Activated T-cell treated with anti-CD3 and anti-CD28 coated beads, Interleukin-2, amount 50 U/mL, for 72 hours (primary cell): Measurements from ENCODE around the gene EPC1. TPM values are rescaled to one million over a fixed set of nuclear protein-coding genes. Genes with fewer than 3 reads are reported as not detected.

ENCODE experiments used
- ATAC-seq, 2 donors: fragments of 150-1000 bp; cut with Tn5 transposase; replicated peaks in 1 of 2; 2 replicates each; pipeline ENCODE4 v1.10.0; 2021; ENCODE audit warnings: moderate library complexity in 2 of 2, mild to moderate bottlenecking in 1 of 2
- DNase-seq, 2 donors: peaks; one replicate each; pipeline ENCODE4 v3.0.0; 2021 to 2022; ENCODE audit warnings: mixed read lengths in 1 of 2
- H3K27ac Mint-ChIP-seq: one replicate; pipeline ENCODE4 v1.8.0; 2022; ENCODE audit warnings: mild to moderate bottlenecking, moderate library complexity, mixed read lengths
- H3K27me3 Mint-ChIP-seq: one replicate; pipeline ENCODE4 v1.8.0; 2022; ENCODE audit warnings: low read depth, mixed read lengths
- H3K36me3 Mint-ChIP-seq, 2 donors: one replicate each; pipeline ENCODE4 v1.8.0; 2022; ENCODE audit warnings: mixed read lengths in 2 of 2, mild to moderate bottlenecking in 1 of 2; ENCODE audit not compliant: insufficient read depth in 2 of 2
- H3K4me1 Mint-ChIP-seq: one replicate; pipeline ENCODE4 v1.8.0; 2022; ENCODE audit warnings: low read depth, mixed read lengths
- H3K4me3 Mint-ChIP-seq, 2 donors: one replicate each; pipeline ENCODE4 v1.8.0; 2022; ENCODE audit warnings: mild to moderate bottlenecking in 2 of 2, mixed read lengths in 2 of 2, moderate library complexity in 2 of 2
- H3K9me3 Mint-ChIP-seq, 2 donors: one replicate each; pipeline ENCODE4 v1.8.0; 2022; ENCODE audit warnings: mixed read lengths in 2 of 2
- total RNA-seq, 2 donors: library from RNA; stranded (reverse); gene quantifications; one replicate each; pipeline ENCODE4 v1.2.3, GENCODE V29; 2022

The EPC1 gene
- total RNA-seq, 2 donors from 2014 or later = 36.0 to 38.3 TPM

DNA sequence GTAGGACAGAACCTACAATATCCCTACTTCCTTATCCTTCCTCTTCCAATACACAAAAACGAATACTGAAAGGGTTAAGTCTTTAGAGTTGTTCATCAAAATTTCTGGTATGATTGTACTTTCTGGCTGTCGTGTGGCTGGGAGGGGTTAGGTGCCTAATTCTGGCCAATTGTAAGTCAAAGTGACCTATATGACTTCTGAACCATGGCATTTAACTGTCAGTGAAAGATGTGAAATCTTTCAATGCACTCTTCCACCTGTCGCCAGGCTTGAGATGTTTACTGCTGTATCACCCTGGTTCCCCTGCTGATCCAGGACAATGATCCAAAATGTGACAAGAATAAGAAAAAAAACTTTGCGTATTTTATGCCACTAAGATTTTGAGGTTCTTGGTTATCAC is 20.8 kb downstream of the EPC1 start:
- DNase-seq = no peak
- Mint-ChIP-seq H3K27ac (peak overlapping the region; percentile 84), H3K9me3 (no peaks in the 10 kb centered on the region), H3K4me3 (peak overlapping the region; percentile 0 to 75), H3K4me1 (peaks cover 77% of the 10 kb centered on the region), H3K27me3 (no peaks in the 10 kb centered on the region), H3K36me3 (peaks cover 0 to 4% of the 10 kb centered on the region in 2 donors)
- ATAC-seq = peak in 1 of 2 donors; percentile 47

DNA sequence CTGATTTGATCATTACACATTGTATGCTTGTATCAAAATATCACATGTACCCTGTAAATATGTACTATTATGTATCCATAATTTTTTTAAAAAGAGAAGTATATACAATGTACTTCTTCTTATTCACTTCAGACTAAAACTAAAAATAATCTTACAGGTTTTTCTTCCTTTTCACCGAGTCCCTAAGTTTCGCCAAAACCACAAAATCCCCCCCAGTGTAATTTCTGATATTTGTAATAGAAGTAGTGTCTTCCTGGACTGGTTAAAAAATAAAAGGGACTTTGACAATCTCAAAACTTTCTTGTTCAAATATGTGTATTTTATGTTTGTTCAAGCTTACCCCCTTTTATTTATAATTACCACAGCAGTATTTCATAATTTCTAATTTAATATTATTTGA is 23.9 kb downstream of the EPC1 start:
- ATAC-seq (no peak), DNase-seq (no peak)
- H3K27ac Mint-ChIP-seq = no peak overlapping the region
- no peaks in the 10 kb centered on the region for H3K9me3 Mint-ChIP-seq
- H3K36me3 Mint-ChIP-seq = peaks cover 0 to 16% of the 10 kb centered on the region in 2 donors
- H3K27me3 Mint-ChIP-seq = no peaks in the 10 kb centered on the region
- no peak overlapping the region for H3K4me3 Mint-ChIP-seq
- H3K4me1 Mint-ChIP-seq = peaks cover 77% of the 10 kb centered on the region

DNA sequence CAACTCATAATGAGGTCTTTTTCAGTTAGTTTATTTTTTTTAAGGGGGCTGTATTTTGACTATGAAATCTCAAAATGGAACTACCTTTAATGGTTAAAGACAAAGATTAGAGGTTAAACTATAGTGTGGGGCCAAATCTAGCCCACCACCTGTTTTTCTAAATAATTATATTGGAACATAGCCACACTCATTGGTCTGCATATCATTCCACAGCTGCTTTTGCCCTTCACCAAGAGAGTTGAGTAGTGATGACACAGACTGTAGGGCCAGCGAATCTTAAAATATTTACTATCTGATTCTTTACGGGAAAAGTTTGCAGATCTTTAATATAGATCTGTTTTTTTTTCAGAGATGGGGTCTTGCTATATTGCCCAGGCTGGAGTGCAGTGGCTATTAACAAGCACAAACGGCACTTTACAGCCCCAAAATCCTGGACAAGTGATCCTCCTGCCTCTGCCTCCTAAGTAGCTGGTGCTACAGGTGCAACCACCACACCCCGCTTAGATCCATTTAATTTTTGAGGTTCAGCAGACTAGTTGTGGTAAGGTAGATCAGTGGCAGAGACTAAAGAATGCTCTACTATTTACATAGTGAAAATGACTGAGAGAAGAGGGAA is 25.8 kb downstream of the EPC1 start:
- peaks cover 0 to 16% of the 10 kb centered on the region in 2 donors for H3K36me3 Mint-ChIP-seq
- no peak overlapping the region for H3K4me3 Mint-ChIP-seq

DNA sequence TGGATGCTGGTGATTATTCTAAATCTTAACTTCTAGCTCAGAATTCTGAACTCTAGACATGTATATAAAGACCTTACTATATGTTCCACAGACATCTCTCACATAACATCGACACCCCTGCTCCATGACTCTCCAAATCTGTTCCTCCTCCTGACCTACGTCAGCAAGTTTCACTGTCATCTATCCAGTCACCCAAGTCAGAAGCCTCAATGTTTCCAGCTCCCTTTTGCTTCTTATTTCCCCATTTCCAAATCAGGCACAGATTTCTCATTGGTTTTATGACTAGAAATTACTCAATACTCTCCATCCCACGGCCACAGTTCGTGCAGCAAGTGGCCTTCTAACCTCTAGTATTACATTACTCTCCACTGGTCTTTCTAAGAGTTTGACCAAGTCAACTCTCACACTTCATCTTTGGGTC is 28.5 kb downstream of the EPC1 start:
- ATAC-seq (peak; percentile 74 to 79), DNase-seq (peak; percentile 34 to 35)
- Mint-ChIP-seq H3K4me3 (peak overlapping the region; percentile 65 to 78), H3K9me3 (no peaks in the 10 kb centered on the region), H3K4me1 (peaks cover 84% of the 10 kb centered on the region), H3K36me3 (peaks cover 0 to 19% of the 10 kb centered on the region in 2 donors), H3K27me3 (no peaks in the 10 kb centered on the region), H3K27ac (peak overlapping the region; percentile 64)

More for the DNA sequence above, 25.8 kb downstream of the EPC1 start:
- ATAC-seq (no peak), DNase-seq (no peak)
- no peaks in the 10 kb centered on the region for H3K27me3 Mint-ChIP-seq
- peaks cover 78% of the 10 kb centered on the region for H3K4me1 Mint-ChIP-seq
- H3K27ac Mint-ChIP-seq = peak overlapping the region; percentile 79
- no peaks in the 10 kb centered on the region for H3K9me3 Mint-ChIP-seq

DNA sequence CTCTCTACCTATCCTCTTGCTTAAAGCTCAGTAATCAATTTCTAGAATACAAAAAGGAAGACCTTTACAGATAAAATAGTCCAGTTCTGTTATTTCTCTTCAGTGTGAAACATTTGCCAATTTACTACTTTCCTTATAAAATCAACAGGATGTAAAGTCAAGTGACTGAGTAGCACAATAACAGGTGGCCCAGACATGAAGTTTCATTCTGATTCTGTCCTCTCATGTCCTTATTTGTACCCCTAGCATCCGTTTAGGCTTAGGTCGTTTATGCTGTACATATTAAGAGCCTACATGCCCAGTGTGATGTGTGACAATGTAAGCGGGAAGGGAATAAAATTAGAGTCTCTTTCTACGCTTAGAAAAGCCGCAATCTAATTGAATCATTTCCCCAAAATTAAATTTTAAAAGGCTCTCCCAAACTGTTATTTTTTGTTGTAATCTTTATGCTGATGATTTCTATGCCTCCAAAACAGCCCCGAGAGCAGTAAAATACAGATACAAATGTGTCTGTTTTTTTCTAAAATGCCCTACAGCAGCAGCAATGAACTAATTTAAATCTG is 29.1 kb downstream of the EPC1 start:
- DNase-seq (no peak), ATAC-seq (peak; percentile 91 to 94)
- peaks cover 0 to 19% of the 10 kb centered on the region in 2 donors for H3K36me3 Mint-ChIP-seq
- H3K27me3 Mint-ChIP-seq = no peaks in the 10 kb centered on the region
- H3K9me3 Mint-ChIP-seq = no peaks in the 10 kb centered on the region
- peaks cover 81% of the 10 kb centered on the region for H3K4me1 Mint-ChIP-seq
- H3K27ac Mint-ChIP-seq = peak overlapping the region; percentile 64
- H3K4me3 Mint-ChIP-seq = peak overlapping the region; percentile 65 to 78

DNA sequence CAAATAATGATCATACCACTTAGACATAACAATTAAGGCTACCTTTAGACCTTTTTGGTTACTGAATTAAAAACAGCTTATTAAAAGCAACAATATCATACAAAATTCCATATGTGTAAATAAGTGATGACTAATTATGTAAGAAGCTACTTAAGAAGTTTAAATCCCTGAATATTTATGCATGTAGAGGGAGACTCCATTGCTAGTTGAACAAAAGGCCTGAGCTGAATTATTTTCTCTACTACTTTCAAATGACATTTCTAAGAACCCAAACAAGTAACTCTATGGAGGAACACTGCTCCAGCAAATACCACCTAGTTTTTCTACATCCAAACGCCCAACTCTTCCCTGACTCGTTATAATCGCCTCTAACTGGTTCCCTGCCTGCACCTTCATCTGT is 31.5 kb downstream of the EPC1 start:
- no peak for DNase-seq
- peaks cover 67% of the 10 kb centered on the region for H3K4me1 Mint-ChIP-seq
- peak overlapping the region in 1 of 2 donors; percentile 74 for H3K4me3 Mint-ChIP-seq
- peak overlapping the region; percentile 88 for H3K27ac Mint-ChIP-seq
- H3K9me3 Mint-ChIP-seq = no peaks in the 10 kb centered on the region
- peaks cover 0 to 9% of the 10 kb centered on the region in 2 donors for H3K36me3 Mint-ChIP-seq
- no peaks in the 10 kb centered on the region for H3K27me3 Mint-ChIP-seq
- no peak for ATAC-seq

DNA sequence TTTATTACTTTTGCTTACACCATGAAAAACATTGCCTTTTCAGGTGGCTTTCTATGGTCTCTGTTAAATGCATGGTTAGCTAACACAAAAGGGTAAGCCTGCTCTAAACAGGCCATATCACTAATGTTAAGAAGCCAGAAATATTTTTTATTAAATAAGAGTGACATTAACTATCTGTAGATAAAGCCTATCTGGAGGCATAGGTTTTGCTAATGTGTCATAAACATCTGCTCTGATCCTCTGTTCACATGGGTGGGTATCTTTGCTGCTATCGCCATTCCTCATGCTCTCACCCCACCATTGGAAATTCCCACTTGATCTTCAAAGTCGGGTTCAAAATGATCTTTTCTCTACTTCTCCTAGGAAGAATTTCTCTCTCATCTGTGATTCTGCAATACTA is 32.4 kb downstream of the EPC1 start:
- DNase-seq (no peak), ATAC-seq (no peak)
- Mint-ChIP-seq H3K4me3 (peak overlapping the region in 1 of 2 donors; percentile 33), H3K27me3 (no peaks in the 10 kb centered on the region), H3K36me3 (peaks cover 0 to 2% of the 10 kb centered on the region in 2 donors), H3K4me1 (peaks cover 59% of the 10 kb centered on the region), H3K9me3 (no peaks in the 10 kb centered on the region), H3K27ac (peak overlapping the region; percentile 57)

DNA sequence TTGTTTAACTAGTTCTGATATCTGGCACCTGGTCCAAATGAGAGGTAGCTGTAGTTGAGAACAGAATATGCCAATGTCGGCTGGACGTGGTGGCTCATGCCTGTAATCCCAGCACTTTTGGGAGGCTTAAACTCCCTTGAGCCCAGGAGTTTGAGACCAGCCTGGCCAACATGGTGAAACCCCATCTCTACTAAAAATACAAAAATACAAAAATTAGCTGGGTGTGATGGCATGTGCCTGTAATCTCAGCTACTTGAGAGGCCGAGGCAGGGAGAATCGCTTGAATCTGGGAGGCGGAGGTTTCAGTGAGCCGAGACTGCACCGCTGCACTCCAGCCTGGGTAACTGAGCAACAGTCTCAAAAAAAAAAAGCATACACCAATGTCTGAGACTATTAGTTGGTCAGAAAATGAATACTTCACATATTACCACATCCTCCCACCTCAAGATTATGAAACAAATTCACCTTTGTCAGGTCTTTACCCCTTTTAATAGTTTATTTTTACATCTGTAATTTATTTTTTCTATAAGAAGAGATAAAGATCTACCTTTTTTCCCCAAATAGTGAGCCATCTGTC is 38.8 kb downstream of the EPC1 start:
- ATAC-seq (peak in 1 of 2 donors; percentile 70), DNase-seq (no peak)
- H3K4me3 Mint-ChIP-seq = peak overlapping the region in 1 of 2 donors; percentile 80
- peaks cover 6 to 10% of the 10 kb centered on the region in 2 donors for H3K36me3 Mint-ChIP-seq
- no peaks in the 10 kb centered on the region for H3K27me3 Mint-ChIP-seq
- H3K9me3 Mint-ChIP-seq = no peaks in the 10 kb centered on the region
- H3K27ac Mint-ChIP-seq = peak overlapping the region; percentile 97
- peaks cover 44% of the 10 kb centered on the region for H3K4me1 Mint-ChIP-seq

DNA sequence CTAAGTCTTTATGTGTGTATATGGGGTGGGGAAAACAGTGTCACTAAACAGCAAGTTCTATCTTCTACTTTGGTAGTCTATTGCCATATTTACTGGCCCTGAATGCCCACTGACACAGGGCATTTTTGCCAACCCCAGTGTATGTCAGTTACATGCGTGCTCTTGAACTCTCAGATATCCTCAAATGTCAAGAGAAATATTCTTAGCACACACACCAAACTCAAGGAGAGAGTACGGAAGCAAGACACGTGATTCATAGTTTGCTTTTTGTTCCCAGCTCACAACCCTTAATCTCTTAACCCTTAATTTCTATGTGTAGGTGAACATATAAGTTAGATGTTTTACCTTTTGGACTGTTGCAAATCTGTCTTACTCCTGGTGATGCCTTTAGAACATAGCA is 39.3 kb downstream of the EPC1 start:
- Mint-ChIP-seq H3K36me3 (peaks cover 6 to 12% of the 10 kb centered on the region in 2 donors), H3K27ac (peak overlapping the region; percentile 97), H3K9me3 (no peaks in the 10 kb centered on the region), H3K4me1 (peaks cover 43% of the 10 kb centered on the region), H3K4me3 (peak overlapping the region in 1 of 2 donors; percentile 80), H3K27me3 (no peaks in the 10 kb centered on the region)
- ATAC-seq (no peak), DNase-seq (no peak)

DNA sequence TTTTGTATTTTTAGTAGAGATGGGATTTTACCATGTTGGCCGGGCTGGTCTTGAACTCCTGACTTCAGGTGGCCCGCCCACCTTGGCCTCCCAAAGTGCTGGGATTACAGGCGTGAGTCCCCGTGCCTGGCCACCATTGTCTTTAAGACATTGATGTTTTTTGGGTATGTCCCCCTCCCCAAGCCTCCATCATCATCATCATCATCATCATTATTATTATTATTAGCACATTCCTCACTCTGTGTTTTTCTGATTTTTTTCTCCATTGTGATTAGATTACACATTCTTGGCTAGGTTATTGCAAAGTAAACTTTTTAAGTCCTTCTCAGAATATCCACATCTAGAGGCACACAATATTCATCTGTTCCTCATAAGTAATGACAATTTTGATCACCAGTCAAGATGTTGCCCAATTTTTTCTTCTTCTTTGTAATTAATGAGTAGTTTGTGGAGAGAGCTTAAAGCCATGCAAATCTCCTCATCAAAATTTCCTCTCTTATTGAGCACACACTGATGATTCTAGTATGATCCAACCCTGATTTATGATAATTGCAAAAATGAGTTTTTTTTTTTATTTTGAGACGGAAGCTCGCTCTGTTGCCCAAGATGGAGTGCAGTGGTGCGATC is 47.5 kb downstream of the EPC1 start:
- Mint-ChIP-seq H3K36me3 (peaks cover 7 to 32% of the 10 kb centered on the region in 2 donors), H3K4me3 (peak overlapping the region in 1 of 2 donors; percentile 21), H3K9me3 (no peaks in the 10 kb centered on the region), H3K4me1 (peaks cover 69% of the 10 kb centered on the region), H3K27ac (peak overlapping the region; percentile 76), H3K27me3 (no peaks in the 10 kb centered on the region)
- ATAC-seq = no peak
- no peak for DNase-seq

DNA sequence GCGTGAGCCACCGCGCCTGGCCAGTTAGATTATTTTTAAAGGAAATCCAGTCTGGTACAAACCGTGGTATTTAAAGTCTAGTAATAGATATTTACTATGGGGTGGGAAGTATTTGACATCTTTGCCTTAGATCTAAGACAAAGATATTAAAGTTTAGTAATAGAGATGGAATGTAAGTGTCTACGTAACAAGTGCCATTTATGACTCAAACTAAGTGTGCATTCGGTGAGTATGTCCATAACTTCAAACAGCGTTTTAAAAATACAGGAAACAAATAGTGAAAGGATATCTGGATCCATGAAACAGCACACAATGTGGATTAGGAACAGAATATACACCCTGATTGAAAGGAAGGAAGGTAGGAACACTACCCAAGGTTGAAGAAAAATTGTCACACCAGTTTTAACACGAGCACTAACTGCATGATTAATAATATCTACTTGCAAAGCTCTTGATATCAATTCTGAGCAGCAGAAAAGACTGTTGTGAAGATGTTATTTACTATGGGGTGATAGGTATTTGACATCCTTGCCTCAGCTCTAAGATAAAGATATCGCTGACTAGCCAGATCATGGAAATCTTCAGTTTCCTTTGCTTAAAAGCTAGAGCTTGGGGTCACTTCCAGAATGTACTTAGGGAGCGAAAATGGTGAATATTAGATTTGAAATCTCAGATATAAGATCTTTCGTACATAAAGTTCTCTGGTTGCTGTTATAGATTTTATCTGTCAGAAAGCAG is 48.7 kb downstream of the EPC1 start:
- Mint-ChIP-seq H3K36me3 (peaks cover 2 to 26% of the 10 kb centered on the region in 2 donors), H3K4me1 (peaks cover 64% of the 10 kb centered on the region), H3K4me3 (no peak overlapping the region), H3K27me3 (no peaks in the 10 kb centered on the region), H3K9me3 (no peaks in the 10 kb centered on the region), H3K27ac (peak overlapping the region; percentile 12)
- no peak for DNase-seq
- ATAC-seq = no peak

DNA sequence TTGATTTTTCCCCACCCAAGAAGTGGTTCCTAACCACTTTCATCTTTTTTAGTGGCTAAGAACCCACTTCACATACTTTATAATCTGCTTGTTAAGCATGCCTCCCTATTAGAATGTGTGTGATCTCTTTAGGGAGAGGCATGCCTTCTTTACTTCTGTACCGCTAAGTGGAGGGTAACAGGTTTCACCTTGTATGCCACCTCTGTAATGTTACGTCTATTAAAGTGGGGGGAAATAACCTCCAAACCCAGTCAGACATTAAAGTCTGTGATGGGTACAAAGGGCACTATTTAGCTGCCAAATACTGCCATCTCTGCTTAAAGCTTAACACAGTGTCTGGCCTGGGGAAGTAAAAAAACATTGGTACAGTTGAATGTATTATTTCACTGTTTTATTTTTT is 51.9 kb downstream of the EPC1 start:
- Mint-ChIP-seq H3K4me1 (peaks cover 44% of the 10 kb centered on the region), H3K27me3 (no peaks in the 10 kb centered on the region), H3K4me3 (no peak overlapping the region), H3K36me3 (peaks cover 0 to 15% of the 10 kb centered on the region in 2 donors), H3K9me3 (no peaks in the 10 kb centered on the region), H3K27ac (peak overlapping the region; percentile 4)
- DNase-seq (no peak), ATAC-seq (no peak)

DNA sequence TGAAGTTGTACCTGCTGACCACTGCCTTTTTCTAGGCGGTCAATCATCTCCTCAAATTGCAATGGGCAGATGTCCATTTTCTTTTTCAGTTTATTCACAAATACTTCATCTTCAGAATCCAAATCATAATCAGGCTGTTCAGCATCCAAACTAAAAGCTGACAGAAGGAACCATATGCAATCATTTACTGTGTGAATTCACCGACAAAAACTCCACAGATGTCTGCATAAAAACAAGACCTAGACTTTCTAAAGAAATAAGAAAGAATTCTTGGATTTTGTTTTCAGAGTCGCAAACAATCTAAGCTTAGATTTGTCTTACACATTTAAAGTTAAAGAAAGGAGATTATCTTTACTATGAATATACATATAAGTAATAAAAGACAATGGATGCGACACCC is 53.4 kb downstream of the EPC1 start:
- Mint-ChIP-seq H3K36me3 (peaks cover 0 to 12% of the 10 kb centered on the region in 2 donors), H3K27ac (no peak overlapping the region), H3K4me1 (peaks cover 31% of the 10 kb centered on the region), H3K27me3 (no peaks in the 10 kb centered on the region), H3K9me3 (no peaks in the 10 kb centered on the region), H3K4me3 (no peak overlapping the region)
- ATAC-seq (no peak), DNase-seq (no peak)
